ENCODE measurements around the gene FBXW8. TPM values are rescaled to one million over a fixed set of nuclear protein-coding genes. Genes with fewer than 3 reads are reported as not detected.

The FBXW8 gene
- total RNA-seq, 1 donor: 24.6 TPM

DNA sequence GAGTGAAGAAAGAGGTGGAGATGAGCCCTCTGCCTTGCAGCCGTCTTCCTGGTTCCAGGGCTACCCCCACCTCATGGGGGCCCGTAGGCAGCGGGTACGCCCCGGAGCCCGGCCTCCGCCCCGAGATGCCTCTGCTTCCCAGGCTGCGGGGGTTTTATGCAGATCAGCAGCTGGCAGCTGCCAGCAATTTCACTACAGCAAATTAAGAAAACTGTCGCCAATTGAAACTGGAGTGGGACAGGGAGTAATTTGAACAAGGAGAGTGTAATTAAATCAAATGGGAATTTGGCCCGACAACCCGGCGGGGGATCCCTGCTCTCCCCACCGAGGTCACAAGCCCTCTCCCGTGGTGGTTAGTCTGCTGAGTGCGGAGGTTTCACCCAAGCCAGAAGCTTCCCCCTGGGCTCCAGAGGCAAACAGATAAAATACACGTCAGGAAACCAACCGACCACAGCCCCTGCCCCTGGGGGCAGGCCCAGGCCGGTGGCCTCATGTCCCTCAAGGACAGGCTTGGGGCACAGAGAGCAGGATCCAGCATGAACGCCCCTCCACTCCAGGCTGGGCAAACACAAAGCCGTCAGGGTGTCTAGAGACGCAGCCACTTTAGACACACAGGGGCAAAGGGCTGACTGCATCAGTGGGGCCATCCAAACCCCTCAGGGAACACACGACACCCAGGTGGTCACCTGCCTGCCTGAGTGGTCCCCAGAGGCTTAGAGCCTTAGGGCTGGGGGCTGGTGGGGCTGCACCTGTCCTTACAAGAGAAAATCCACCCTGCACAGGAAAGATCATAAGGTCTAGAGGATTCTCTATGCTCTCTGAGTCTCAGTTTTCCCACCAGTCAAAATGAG lies 134.6 kb downstream of the FBXW8 start:
- no peak overlapping the region for H3K4me3 ChIP-seq (ENCODE audit: low read depth, low read length)
- no peak for DNase-seq (ENCODE audit: low read depth)
- TF ChIP-seq, protein P1, sequence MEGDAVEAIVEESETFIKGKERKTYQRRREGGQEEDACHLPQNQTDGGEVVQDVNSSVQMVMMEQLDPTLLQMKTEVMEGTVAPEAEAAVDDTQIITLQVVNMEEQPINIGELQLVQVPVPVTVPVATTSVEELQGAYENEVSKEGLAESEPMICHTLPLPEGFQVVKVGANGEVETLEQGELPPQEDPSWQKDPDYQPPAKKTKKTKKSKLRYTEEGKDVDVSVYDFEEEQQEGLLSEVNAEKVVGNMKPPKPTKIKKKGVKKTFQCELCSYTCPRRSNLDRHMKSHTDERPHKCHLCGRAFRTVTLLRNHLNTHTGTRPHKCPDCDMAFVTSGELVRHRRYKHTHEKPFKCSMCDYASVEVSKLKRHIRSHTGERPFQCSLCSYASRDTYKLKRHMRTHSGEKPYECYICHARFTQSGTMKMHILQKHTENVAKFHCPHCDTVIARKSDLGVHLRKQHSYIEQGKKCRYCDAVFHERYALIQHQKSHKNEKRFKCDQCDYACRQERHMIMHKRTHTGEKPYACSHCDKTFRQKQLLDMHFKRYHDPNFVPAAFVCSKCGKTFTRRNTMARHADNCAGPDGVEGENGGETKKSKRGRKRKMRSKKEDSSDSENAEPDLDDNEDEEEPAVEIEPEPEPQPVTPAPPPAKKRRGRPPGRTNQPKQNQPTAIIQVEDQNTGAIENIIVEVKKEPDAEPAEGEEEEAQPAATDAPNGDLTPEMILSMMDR (IDR thresholded peaks at IDR 0.05; ENCODE audit: insufficient read depth, low read depth, low read length): no peak

DNA sequence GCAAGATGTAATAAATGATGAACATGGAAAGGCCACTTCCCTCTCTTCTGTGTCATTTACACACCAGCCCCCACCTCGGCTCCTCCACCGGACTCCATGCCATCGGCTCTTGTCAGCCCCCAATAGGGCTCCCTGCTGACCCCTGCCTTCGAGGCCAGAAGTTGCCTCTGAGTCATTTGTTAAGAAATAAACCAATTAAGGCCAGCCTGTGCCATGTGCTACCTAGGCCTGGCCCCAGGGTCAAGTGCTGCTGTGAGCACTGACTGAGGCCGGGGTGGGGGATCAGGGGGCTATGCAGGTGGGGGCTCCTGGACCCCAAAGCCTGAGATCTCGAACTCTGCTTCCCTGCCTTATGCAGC lies 135.2 kb downstream of the FBXW8 start:
- no peak overlapping the region for H3K4me3 ChIP-seq (ENCODE audit: low read depth, low read length)
- TF ChIP-seq, protein P1 (IDR thresholded peaks at IDR 0.05; ENCODE audit: insufficient read depth, low read depth, low read length): peak; percentile 13
- no peak for DNase-seq (ENCODE audit: low read depth)

DNA sequence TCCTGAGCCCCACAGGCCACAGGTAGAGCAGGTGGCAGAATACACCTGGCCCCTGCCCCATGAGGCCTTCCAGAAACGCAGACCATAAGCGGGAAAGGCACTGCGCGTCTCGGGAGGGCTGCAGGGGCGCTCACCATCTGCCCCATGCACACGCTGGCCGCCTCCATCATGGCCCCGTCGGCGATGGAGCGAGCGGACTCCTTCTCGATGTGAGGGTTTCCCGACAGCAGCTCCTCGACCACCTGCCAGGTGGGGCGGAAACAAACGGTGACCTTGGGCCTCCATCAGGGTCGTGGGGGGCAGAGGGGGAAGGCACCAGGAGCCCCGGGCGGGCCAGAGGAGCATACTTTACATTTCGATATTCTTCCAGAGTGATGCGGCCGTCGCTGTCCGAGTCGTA lies 135.7 kb downstream of the FBXW8 start:
- H3K4me3 ChIP-seq (ENCODE audit: low read depth, low read length): no peak overlapping the region
- TF ChIP-seq, protein P1 (IDR thresholded peaks at IDR 0.05; ENCODE audit: insufficient read depth, low read depth, low read length): no peak
- DNase-seq (ENCODE audit: low read depth): no peak

DNA sequence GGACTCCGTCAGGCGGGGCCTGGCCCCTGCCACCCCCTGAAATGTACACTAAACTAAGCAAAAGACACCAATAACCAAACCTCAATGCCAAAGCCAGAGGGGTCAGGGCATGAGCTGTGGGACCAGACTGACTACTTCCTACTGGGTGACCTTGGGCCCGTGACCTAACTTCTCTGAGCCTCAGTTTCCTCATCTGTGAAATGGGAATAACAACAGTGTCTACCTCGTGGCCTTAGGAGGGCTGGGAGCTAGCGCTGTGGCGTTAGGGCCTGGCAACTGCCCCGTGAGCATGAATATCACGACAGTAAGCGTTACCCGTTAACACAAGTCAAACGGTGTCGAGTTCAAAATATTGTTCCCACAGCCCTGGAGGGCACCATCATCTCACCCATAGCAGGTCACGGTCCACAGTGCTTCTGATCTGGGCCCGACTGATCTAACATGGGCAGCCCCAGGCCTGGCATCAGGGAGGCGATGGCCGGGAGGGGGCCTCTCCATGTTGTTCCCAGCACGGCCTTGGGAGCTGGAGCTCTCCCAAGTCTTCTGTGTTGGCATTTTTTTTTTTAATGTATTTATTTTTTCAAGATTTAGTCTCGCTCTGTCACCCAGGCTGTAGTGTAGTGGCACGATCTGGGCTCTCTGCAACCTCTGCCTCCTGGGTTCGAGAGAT lies 136.2 kb downstream of the FBXW8 start:
- TF ChIP-seq, protein P1 (IDR thresholded peaks at IDR 0.05; ENCODE audit: insufficient read depth, low read depth, low read length): no peak
- no peak overlapping the region for H3K4me3 ChIP-seq (ENCODE audit: low read depth, low read length)
- DNase-seq (ENCODE audit: low read depth): no peak

DNA sequence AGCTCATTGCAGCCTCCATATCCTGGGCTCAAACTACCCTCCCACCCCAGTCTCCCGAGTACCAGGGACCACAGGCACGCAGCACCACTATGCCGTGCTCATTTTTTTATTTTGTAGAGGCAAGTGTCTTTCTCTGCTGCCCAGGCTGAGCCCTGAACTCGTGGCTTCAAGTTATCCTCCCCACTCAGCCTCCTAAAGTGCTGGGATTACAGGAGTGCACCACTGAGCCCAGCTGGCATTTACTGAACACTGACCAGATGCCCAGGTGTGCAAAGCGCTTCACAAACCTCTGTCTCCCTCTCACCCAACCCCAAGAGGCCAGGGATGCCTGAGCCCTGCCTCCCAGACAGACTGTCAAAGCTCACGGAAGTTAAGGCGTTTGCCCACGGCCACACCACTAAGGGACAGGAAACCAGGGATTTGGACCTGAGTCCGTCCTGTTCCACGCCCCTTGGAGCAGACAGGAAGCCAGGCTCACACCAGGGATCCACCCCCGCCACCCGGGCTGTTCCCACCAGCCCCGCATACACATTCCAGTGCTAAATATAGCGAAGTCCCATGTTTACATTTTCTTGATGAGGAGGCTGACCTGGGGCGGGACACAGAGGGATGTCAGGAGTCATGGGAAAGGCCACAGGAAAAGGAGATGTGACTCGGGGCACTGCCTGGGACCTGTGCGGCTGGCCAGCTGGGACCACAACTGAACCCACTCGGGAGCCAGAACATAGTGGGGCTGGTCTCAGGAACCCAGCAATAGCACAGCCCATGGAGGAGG lies 137.2 kb downstream of the FBXW8 start:
- no peak overlapping the region for H3K4me3 ChIP-seq (ENCODE audit: low read depth, low read length)
- DNase-seq (ENCODE audit: low read depth): peak; percentile 85
- TF ChIP-seq, protein P1 (IDR thresholded peaks at IDR 0.05; ENCODE audit: insufficient read depth, low read depth, low read length): no peak

DNA sequence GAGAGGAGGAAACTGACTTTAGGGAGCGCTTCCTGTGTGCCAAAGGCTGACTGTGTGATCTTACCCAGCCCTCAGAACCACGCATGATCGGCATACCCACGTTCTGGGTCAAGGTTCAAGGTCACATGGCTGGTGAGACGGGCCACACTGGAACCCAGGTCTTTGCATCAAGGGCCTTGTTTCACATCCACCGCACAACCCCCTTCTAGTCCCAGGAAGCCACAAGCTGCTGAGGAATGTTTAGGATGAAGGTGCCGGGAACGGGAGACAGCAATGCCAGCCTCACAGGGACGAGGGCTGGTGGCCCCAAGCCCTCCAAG lies 137.8 kb downstream of the FBXW8 start:
- DNase-seq (ENCODE audit: low read depth): no peak
- H3K4me3 ChIP-seq (ENCODE audit: low read depth, low read length): no peak overlapping the region
- TF ChIP-seq, protein P1 (IDR thresholded peaks at IDR 0.05; ENCODE audit: insufficient read depth, low read depth, low read length): no peak

All from fibroblast of villous mesenchyme (primary cell).